Stomach (tissue), 9 donors: ENCODE data around the gene UCHL3. TPM values are rescaled to one million over a fixed set of nuclear protein-coding genes. Genes with fewer than 3 reads are reported as not detected.

Experiments used
- DNase-seq, 2 donors: peaks; one replicate each; pipeline versions ENCODE4 v3.0.0 to v3.0.0-alpha.2; 2013 to 2019
- H3K27ac ChIP-seq, 5 donors: fragments of 200-600 bp in 4 of 5; sonication (generic) in 4 of 5; one replicate each; pipeline ENCODE4 v1.5.1; 2013 to 2019; ENCODE audit warnings: mild to moderate bottlenecking in 1 of 5, moderate library complexity in 1 of 5
- H3K27me3 ChIP-seq, 3 donors: fragments of 200-600 bp; sonication (generic); one replicate each; pipeline ENCODE4 v1.5.1; 2017 to 2019; ENCODE audit warnings: mixed run types in 1 of 3
- H3K36me3 ChIP-seq, 4 donors: fragments of 200-600 bp; sonication (generic); 1 replicate in 3 of 4; 2 replicates in 1 of 4; pipeline ENCODE4 v1.5.1; 2016 to 2019
- H3K4me1 ChIP-seq, 4 donors: fragments of 200-600 bp; sonication (generic); one replicate each; pipeline ENCODE4 v1.5.1; 2016 to 2019
- H3K4me3 ChIP-seq, 4 donors: fragments of 200-600 bp; sonication (generic) in 3 of 4; one replicate each; pipeline ENCODE4 v1.5.1; 2016 to 2019; ENCODE audit warnings: mild to moderate bottlenecking in 1 of 4
- H3K9me3 ChIP-seq, 4 donors: fragments of 200-600 bp; sonication (generic); one replicate each; pipeline ENCODE4 v1.5.1; 2016 to 2019
- CTCF ChIP-seq, 7 experiments: fragments of 450-650 bp in 4 of 7; fragments of 200-600 bp in 3 of 7; sonication (generic) in 3 of 7; IDR thresholded peaks; one replicate each; pipeline ENCODE4 v1.5.1; 2016 to 2019; ENCODE audit warnings: antibody characterized with exemption in 7 of 7, control low read depth in 2 of 7, mild to moderate bottlenecking in 1 of 7
- EP300 ChIP-seq: sonication (generic); formaldehyde crosslinking; IDR thresholded peaks from one replicate; pipeline ENCODE4 v1.6.1; 2017; ENCODE audit warnings: antibody characterized with exemption
- POLR2A ChIP-seq, 4 donors: fragments of 450-650 bp; IDR thresholded peaks; one replicate each; pipeline ENCODE4 v1.6.1; 2016; ENCODE audit warnings: antibody characterized with exemption in 4 of 4, control low read depth in 2 of 4, mild to moderate bottlenecking in 1 of 4, moderate library complexity in 1 of 4
- POLR2AphosphoS5 ChIP-seq, 3 donors: sonication (generic); formaldehyde crosslinking; IDR thresholded peaks; one replicate each; pipeline ENCODE4 v1.6.1; 2016; ENCODE audit warnings: antibody characterized with exemption in 3 of 3
- WGBS, 5 donors: extraction: QIAGEN DNeasy Blood & Tissue Kit in 3 of 5; methylation state at CpG; one replicate each; pipeline versions ENCODE4 v1.1.5 to v1.1.7; 2013 to 2018; 5-methylcytosine and 5-hydroxymethylcytosine counted together
- intact Hi-C: fragments of 100-400 bp; cut with DNase I; formaldehyde crosslinking; loops from one replicate; pipeline ENCODE4 v1.15.1; 2023; ENCODE audit warnings: low total_unique reads
- polyA plus RNA-seq, 3 donors: library from polyadenylated mRNA; stranded (reverse); fragments of 200-250 nt; gene quantifications; one replicate each; pipeline ENCODE4 v1.2.3, GENCODE V29; 2013
- total RNA-seq, 5 donors: library from RNA; depleted of rRNA; stranded (reverse); fragments of >200 nt; gene quantifications; one replicate each; pipeline versions ENCODE4 v1.1.0 to v1.2.3, GENCODE V29; 2014 to 2016
- donor health status: healthy with polysubstance abuse.
- donor health status: Bipolar disorder and iron deficiency.
- donor health status: healthy.

UCHL3 gene
- total and polyA plus RNA-seq, 8 donors = 4.1 to 42.2 (median 23.9) TPM; not detected in 1

- H3K27ac ChIP-seq = peak within 1 kb of the TSS in 4 of 5 donors; percentile 54 to 79 (median 58)
- intact Hi-C loops = no loop called here
- WGBS, 5 donors = 0 to 3% (median 1%) methylated on average over 36 to 75 of the region's 76 CpGs
Measured at GRCh38 chr13:75635828-75636435, 86.3 kb downstream of the UCHL3 start, which contains the start of gene LMO7. Gene LMO7, plus strand, starts transcription at chr13:75636330. Its CDS starts 328 bp downstream, at chr13:75636658.

GRCh38 chr13:75636436-75637180 is 87.0 kb downstream of the UCHL3 start:
- Histone ChIP-seq H3K4me1 (peaks cover 7 to 24% (median 20%) of the 10 kb centered on the region in 4 donors), H3K36me3 (no peaks in the 10 kb centered on the region), H3K27me3 (peaks cover 0 to 24% (median 10%) of the 10 kb centered on the region in 3 donors), H3K4me3 (peak overlapping the region; percentile 58 to 73 (median 67)), H3K27ac (peak overlapping the region in 4 of 5 donors; percentile 54 to 79 (median 58)), H3K9me3 (no peaks in the 10 kb centered on the region)
- 1 to 3% (median 1%) methylated on average over 20 to 58 of the region's 58 CpGs for WGBS, 5 donors
- TF ChIP-seq EP300 (no peak), POLR2AphosphoS5 (IDR thresholded peaks at IDR 0.05) (no peak), CTCF (IDR thresholded peaks at IDR 0.05) (no peak), POLR2A (IDR thresholded peaks at IDR 0.05) (no peak)
- intact Hi-C loops = no loop called here
- DNase-seq = peak in 1 of 2 donors; percentile 70

More at GRCh38 chr13:75635828-75636435, 86.3 kb downstream of the UCHL3 start, which contains the start of gene LMO7:
- Histone ChIP-seq H3K27me3 (peaks cover 0 to 24% (median 10%) of the 10 kb centered on the region in 3 donors), H3K4me1 (peaks cover 7 to 24% (median 20%) of the 10 kb centered on the region in 4 donors), H3K36me3 (no peaks in the 10 kb centered on the region), H3K9me3 (no peaks in the 10 kb centered on the region), H3K4me3 (peak within 1 kb of the TSS; percentile 58 to 73 (median 67))
- DNase-seq = peak; percentile 53 to 74
- TF ChIP-seq POLR2AphosphoS5 (IDR thresholded peaks at IDR 0.05) (no peak), CTCF (IDR thresholded peaks at IDR 0.05) (no peak), EP300 (no peak), POLR2A (IDR thresholded peaks at IDR 0.05) (no peak)

- Histone ChIP-seq H3K27me3 (peaks cover 0 to 24% (median 10%) of the 10 kb centered on the region in 3 donors), H3K4me3 (peak overlapping the region; percentile 58 to 73 (median 67)), H3K36me3 (no peaks in the 10 kb centered on the region), H3K9me3 (no peaks in the 10 kb centered on the region), H3K27ac (no peak overlapping the region), H3K4me1 (peaks cover 7 to 24% (median 20%) of the 10 kb centered on the region in 4 donors)
- WGBS, 5 donors = 35 to 56% (median 40%) methylated on average over 14 to 17 of the region's 17 CpGs
- peak in 1 of 2 donors; percentile 23 for DNase-seq
- intact Hi-C loops = no loop called here
- TF ChIP-seq CTCF (IDR thresholded peaks at IDR 0.05) (no peak), POLR2A (IDR thresholded peaks at IDR 0.05) (no peak), EP300 (no peak), POLR2AphosphoS5 (IDR thresholded peaks at IDR 0.05) (no peak)
Measured at GRCh38 chr13:75637181-75637750, 87.7 kb downstream of the UCHL3 start.

- Histone ChIP-seq H3K36me3 (no peaks in the 10 kb centered on the region), H3K4me3 (no peak overlapping the region), H3K9me3 (no peaks in the 10 kb centered on the region), H3K27me3 (peaks cover 0 to 24% (median 10%) of the 10 kb centered on the region in 3 donors), H3K27ac (no peak overlapping the region), H3K4me1 (peaks cover 7 to 24% (median 20%) of the 10 kb centered on the region in 4 donors)
- intact Hi-C loops = no loop called here
- no peak for TF ChIP-seq POLR2A (IDR thresholded peaks at IDR 0.05)
- TF ChIP-seq POLR2AphosphoS5 (IDR thresholded peaks at IDR 0.05) = no peak
- no peak for TF ChIP-seq CTCF (IDR thresholded peaks at IDR 0.05)
- no peak for TF ChIP-seq EP300
- no peak for DNase-seq
- 94 to 99% (median 97%) methylated on average over 2 of the region's 2 CpGs for WGBS, 5 donors
Measured at GRCh38 chr13:75639454-75639853, 89.9 kb downstream of the UCHL3 start.
